Activated naive CD4-positive, alpha-beta T cell treated with anti-CD3 and anti-CD28 coated beads, Interleukin-2, amount 50 U/mL, for 72 hours (primary cell): ENCODE measurements around the gene FAM210B. TPM values are rescaled to one million over a fixed set of nuclear protein-coding genes. Genes with fewer than 3 reads are reported as not detected.
"Not testable (repeated sequence)": the region's sequence is repeated elsewhere in the genome, so short reads cannot be mapped to it uniquely, and the experiment has no call there.

Experiments
- ATAC-seq, 2 donors: fragments of 150-1000 bp; cut with Tn5 transposase; 2 replicates each; pipeline ENCODE4 v1.10.0; 2021; ENCODE audit warnings: mild to moderate bottlenecking in 2 of 2, moderate library complexity in 2 of 2
- DNase-seq, 2 donors: peaks; one replicate each; pipeline ENCODE4 v3.0.0; 2021 to 2022; ENCODE audit warnings: low spot score in 2 of 2
- H3K27ac Mint-ChIP-seq, 2 donors: one replicate each; pipeline ENCODE4 v1.8.0; 2022; ENCODE audit warnings: mild to moderate bottlenecking in 2 of 2, mixed read lengths in 2 of 2
- H3K36me3 Mint-ChIP-seq, 2 donors: one replicate each; pipeline ENCODE4 v1.8.0; 2022; ENCODE audit warnings: mixed read lengths in 2 of 2
- H3K9me3 Mint-ChIP-seq, 2 donors: one replicate each; pipeline ENCODE4 v1.8.0; 2022; ENCODE audit warnings: mixed read lengths in 2 of 2
- total RNA-seq, 2 donors: library from RNA; stranded (reverse); gene quantifications; one replicate each; pipeline ENCODE4 v1.2.3, GENCODE V29; 2022

Gene FAM210B
- total RNA-seq, 2 donors from 2014 or later: 5.8 to 6.3 TPM

- no peak overlapping the region for H3K27ac Mint-ChIP-seq
- H3K36me3 Mint-ChIP-seq: peaks cover 24 to 67% of the 10 kb centered on the region in 2 donors
- ATAC-seq (no peak), DNase-seq (no peak)
- H3K9me3 Mint-ChIP-seq: no peaks in the 10 kb centered on the region
Measured at GRCh38 chr20:56381501-56381900, 22.7 kb downstream of the FAM210B start.

- H3K27ac Mint-ChIP-seq: no peak overlapping the region
Measured at GRCh38 chr20:56382696-56383095, 23.9 kb downstream of the FAM210B start.

GRCh38 chr20:56383334-56383733, 24.6 kb downstream of the FAM210B start:
- ATAC-seq (no peak), DNase-seq (no peak)
- H3K27ac Mint-ChIP-seq: peak overlapping the region in 1 of 2 donors; percentile 46
- H3K36me3 Mint-ChIP-seq: peaks cover 18 to 56% of the 10 kb centered on the region in 2 donors
- no peaks in the 10 kb centered on the region for H3K9me3 Mint-ChIP-seq

More at GRCh38 chr20:56382696-56383095, 23.9 kb downstream of the FAM210B start:
- no peaks in the 10 kb centered on the region for H3K9me3 Mint-ChIP-seq
- DNase-seq (no peak), ATAC-seq (no peak)
- peaks cover 18 to 62% of the 10 kb centered on the region in 2 donors for H3K36me3 Mint-ChIP-seq

- Mint-ChIP-seq H3K27ac (no peak overlapping the region), H3K9me3 (no peaks in the 10 kb centered on the region)
- no peak for ATAC-seq
Measured at GRCh38 chr20:56385130-56385529, 26.4 kb downstream of the FAM210B start.

GRCh38 chr20:56386219-56386618, 27.4 kb downstream of the FAM210B start:
- Mint-ChIP-seq H3K36me3 (peaks cover 26 to 44% of the 10 kb centered on the region in 2 donors), H3K9me3 (no peaks in the 10 kb centered on the region), H3K27ac (peak overlapping the region in 1 of 2 donors; percentile 61)
- ATAC-seq: no peak
- no peak for DNase-seq

More at GRCh38 chr20:56385130-56385529, 26.4 kb downstream of the FAM210B start:
- no peak for DNase-seq
- peaks cover 25 to 44% of the 10 kb centered on the region in 2 donors for H3K36me3 Mint-ChIP-seq

DNA sequence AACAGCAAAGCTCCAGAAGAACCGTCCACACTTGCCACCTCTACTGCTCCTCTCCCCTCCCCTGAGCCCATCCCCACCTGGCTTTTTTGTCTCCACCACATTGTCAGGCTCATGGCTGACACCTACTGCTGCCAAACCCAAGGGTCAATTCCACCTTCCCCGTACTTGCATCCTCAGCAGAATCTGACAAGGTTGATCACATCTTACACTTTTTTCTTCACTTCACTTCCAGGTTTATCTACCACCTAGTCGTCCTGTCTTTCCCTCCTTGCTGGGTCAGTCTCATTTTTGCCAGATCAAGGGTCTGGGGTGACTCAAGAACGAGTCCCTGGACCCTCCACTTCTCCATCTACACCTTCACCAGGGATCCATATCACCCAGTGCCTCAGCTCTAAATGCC, 30.1 kb downstream of the FAM210B start:
- ATAC-seq (no peak), DNase-seq (no peak)
- H3K27ac Mint-ChIP-seq: peak overlapping the region; percentile 5 to 30
- peaks cover 22 to 34% of the 10 kb centered on the region in 2 donors for H3K36me3 Mint-ChIP-seq
- H3K9me3 Mint-ChIP-seq: no peaks in the 10 kb centered on the region

GRCh38 chr20:56389807-56390206, 31.0 kb downstream of the FAM210B start:
- peak overlapping the region in 1 of 2 donors; percentile 5 for H3K27ac Mint-ChIP-seq
- no peaks in the 10 kb centered on the region for H3K9me3 Mint-ChIP-seq
- H3K36me3 Mint-ChIP-seq: peaks cover 18 to 35% of the 10 kb centered on the region in 2 donors
- ATAC-seq: no peak
- no peak for DNase-seq

GRCh38 chr20:56390396-56390795, 31.6 kb downstream of the FAM210B start:
- H3K27ac Mint-ChIP-seq: peak overlapping the region in 1 of 2 donors; percentile 32
- not testable (repeated sequence) for DNase-seq, H3K9me3 Mint-ChIP-seq, ATAC-seq
- peaks cover 16 to 37% of the 10 kb centered on the region in 2 donors for H3K36me3 Mint-ChIP-seq

DNA sequence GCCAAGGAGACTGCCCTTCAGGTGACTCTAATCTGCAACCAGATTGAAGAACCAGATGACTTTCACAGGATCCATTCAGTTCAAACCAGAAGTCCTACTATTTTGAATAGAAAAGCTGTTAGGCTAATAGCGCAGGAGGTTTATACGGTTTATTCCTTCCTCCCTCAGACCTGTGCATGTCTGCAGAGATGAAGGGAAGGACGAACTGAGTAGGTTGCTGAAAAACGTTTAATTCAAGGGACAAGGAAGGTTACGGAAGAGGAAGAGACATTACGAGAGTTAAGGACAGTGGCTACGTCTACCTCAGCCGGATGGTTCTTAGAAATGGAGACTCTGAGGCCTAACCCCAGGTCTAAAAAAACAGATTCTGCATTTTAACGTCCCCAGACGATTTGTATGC, 32.3 kb downstream of the FAM210B start:
- no peak overlapping the region for H3K27ac Mint-ChIP-seq
- ATAC-seq: no peak
- peaks cover 17 to 36% of the 10 kb centered on the region in 2 donors for H3K36me3 Mint-ChIP-seq
- no peak for DNase-seq
- no peaks in the 10 kb centered on the region for H3K9me3 Mint-ChIP-seq

DNA sequence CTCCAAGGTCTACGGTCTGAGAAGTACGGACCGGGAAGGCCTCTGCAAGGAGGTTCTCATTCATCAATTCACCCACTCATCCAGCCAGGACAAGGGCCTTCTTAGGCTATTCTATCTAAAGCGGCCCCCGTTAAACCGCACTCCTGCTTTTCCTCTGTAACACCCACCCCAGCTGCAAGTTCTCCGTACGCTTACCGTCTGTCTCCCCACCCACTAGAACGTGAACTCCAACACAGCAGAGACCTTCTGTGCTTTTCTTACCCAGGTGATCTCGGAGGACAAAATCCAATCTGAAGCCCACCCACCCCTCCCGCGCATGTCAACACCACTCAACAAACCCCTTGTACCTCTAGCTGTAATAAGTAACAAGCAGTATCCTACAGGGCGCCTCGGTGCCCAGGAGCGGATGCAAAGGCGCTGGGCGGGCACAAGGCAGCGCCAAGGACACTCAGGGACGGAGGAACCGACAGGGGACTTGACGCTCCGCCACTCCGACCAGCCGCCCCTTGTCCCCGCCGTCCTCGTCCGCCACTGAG, 32.9 kb downstream of the FAM210B start:
- ATAC-seq (peak; percentile 53 to 54), DNase-seq (no peak)
- H3K36me3 Mint-ChIP-seq: peaks cover 13 to 31% of the 10 kb centered on the region in 2 donors
- no peaks in the 10 kb centered on the region for H3K9me3 Mint-ChIP-seq
- H3K27ac Mint-ChIP-seq: no peak overlapping the region

GRCh38 chr20:56392132-56392880, 33.5 kb downstream of the FAM210B start, which contains the start of the genes AURKA and CSTF1:
TSS of gene AURKA (minus strand) at chr20:56392215. CDS start at chr20:56388197, 4,018 bp downstream.
TSS of gene CSTF1 (plus strand) at chr20:56392645. CDS start at chr20:56395553, 2,908 bp downstream.
- no peaks in the 10 kb centered on the region for H3K9me3 Mint-ChIP-seq
- peaks cover 16 to 36% of the 10 kb centered on the region in 2 donors for H3K36me3 Mint-ChIP-seq
- DNase-seq: peak; percentile 98 to 100
- H3K27ac Mint-ChIP-seq: no peak within 1 kb of the TSS
- ATAC-seq: peak; percentile 95 to 96

GRCh38 chr20:56392881-56393482, 34.2 kb downstream of the FAM210B start:
- H3K27ac Mint-ChIP-seq: no peak overlapping the region
- H3K9me3 Mint-ChIP-seq: no peaks in the 10 kb centered on the region
- peaks cover 23 to 38% of the 10 kb centered on the region in 2 donors for H3K36me3 Mint-ChIP-seq
- DNase-seq (no peak), ATAC-seq (no peak)

- DNase-seq (no peak), ATAC-seq (no peak)
- Mint-ChIP-seq H3K27ac (no peak overlapping the region), H3K36me3 (peaks cover 24 to 38% of the 10 kb centered on the region in 2 donors), H3K9me3 (no peaks in the 10 kb centered on the region)
Measured at GRCh38 chr20:56393653-56394052, 34.9 kb downstream of the FAM210B start.

GRCh38 chr20:56395166-56395565, 36.4 kb downstream of the FAM210B start:
- DNase-seq: no peak
- H3K36me3 Mint-ChIP-seq: peaks cover 27 to 29% of the 10 kb centered on the region in 2 donors
- no peaks in the 10 kb centered on the region for H3K9me3 Mint-ChIP-seq
- peak overlapping the region in 1 of 2 donors; percentile 2 for H3K27ac Mint-ChIP-seq
- ATAC-seq: no peak

- ATAC-seq (peak; percentile 57 to 66), DNase-seq (peak in 1 of 2 donors; percentile 66)
- H3K27ac Mint-ChIP-seq: no peak overlapping the region
- H3K36me3 Mint-ChIP-seq: peaks cover 29 to 47% of the 10 kb centered on the region in 2 donors
- no peaks in the 10 kb centered on the region for H3K9me3 Mint-ChIP-seq
Measured at GRCh38 chr20:56400001-56400640, 41.3 kb downstream of the FAM210B start.

GRCh38 chr20:56403465-56403864, 44.7 kb downstream of the FAM210B start:
- H3K9me3 Mint-ChIP-seq: no peaks in the 10 kb centered on the region
- H3K36me3 Mint-ChIP-seq: peaks cover 21 to 48% of the 10 kb centered on the region in 2 donors
- no peak for DNase-seq
- H3K27ac Mint-ChIP-seq: no peak overlapping the region
- no peak for ATAC-seq
